ENCODE results near the gene MAPRE2.

Gene MAPRE2

DNA sequence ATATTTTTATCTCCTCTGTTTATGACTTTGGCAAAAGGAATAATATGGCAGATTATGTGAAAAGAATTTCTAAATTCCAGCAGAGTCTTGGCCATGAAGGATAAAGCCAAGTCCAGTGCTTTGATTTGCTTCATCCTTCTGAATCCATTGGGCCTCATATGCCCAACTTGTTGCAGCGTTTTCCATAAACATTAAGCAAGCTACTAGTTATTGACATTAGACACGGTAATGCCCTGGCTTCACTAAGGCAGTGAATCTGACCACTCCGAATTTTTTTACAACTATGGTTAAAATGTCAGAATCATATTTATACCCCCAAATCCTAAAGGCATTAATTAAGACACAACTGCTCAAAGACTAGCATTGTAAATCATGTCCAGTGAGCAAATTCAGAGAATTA is 79.8 kb downstream of the MAPRE2 start:
- no peak overlapping the region for H3K4me3 ChIP-seq (ENCODE audit: low read length)
- TF ChIP-seq, protein P1, sequence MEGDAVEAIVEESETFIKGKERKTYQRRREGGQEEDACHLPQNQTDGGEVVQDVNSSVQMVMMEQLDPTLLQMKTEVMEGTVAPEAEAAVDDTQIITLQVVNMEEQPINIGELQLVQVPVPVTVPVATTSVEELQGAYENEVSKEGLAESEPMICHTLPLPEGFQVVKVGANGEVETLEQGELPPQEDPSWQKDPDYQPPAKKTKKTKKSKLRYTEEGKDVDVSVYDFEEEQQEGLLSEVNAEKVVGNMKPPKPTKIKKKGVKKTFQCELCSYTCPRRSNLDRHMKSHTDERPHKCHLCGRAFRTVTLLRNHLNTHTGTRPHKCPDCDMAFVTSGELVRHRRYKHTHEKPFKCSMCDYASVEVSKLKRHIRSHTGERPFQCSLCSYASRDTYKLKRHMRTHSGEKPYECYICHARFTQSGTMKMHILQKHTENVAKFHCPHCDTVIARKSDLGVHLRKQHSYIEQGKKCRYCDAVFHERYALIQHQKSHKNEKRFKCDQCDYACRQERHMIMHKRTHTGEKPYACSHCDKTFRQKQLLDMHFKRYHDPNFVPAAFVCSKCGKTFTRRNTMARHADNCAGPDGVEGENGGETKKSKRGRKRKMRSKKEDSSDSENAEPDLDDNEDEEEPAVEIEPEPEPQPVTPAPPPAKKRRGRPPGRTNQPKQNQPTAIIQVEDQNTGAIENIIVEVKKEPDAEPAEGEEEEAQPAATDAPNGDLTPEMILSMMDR (conservative IDR thresholded peaks at IDR 0.05; ENCODE audit: low read depth, low read length), result no peak
- DNase-seq (ENCODE audit: low read depth), result no peak

DNA sequence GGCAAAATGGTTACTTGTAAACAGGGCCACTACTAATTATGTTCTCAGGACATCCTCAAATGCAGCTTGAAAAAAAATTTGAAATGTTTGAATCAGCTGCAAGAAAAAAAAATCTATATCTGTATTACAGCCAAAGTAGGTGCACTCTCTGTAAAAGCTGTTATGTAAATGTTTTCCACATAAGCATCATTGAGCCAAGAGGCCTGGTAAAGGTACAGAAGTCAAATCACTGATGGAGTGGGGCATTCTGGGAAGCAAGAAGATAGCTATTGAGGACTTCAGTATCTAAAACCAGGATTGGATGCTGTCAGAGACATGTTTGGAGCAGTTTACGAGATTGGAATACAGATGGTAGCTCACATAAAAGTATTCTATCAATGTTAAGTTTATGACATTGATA is 80.3 kb downstream of the MAPRE2 start:
- TF ChIP-seq, protein P1 (conservative IDR thresholded peaks at IDR 0.05; ENCODE audit: low read depth, low read length), result no peak
- DNase-seq (ENCODE audit: low read depth), result no peak

DNA sequence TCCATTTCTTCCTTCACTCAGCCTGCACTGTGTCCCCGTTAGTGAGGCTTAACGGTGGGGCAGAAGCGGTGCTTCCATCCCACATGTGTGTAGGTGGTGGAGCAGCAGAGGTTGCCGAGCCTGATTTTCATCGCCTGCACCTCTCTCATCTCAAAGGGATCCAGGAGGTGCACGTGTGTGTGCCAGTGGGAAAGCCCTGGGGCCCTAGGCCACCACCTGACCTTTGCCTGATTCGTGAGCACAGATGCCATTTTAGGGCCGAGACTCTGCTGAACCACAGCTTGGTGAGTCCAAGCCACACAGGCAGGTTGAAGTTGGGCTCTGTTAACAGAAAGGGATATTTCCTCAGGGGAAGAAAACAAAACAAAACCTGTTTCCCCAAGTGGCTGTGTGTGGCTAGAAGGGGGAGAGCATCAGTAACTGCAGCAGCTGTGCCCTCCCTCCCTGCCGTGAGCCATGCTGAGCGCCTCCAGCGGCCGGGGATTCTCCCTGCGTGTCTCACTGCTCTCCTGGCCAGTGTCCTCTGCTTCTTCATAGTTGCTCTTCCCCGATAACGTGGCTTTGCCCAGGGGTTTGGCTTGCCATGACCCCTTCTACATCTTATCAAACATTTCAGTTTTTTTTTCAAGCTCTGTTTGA is 81.5 kb downstream of the MAPRE2 start:
- DNase-seq (ENCODE audit: low read depth), result no peak
- TF ChIP-seq, protein P1 (conservative IDR thresholded peaks at IDR 0.05; ENCODE audit: low read depth, low read length), result no peak
- H3K4me3 ChIP-seq (ENCODE audit: low read length), result no peak overlapping the region

More for the DNA sequence above, 80.3 kb downstream of the MAPRE2 start:
- H3K4me3 ChIP-seq (ENCODE audit: low read length), result no peak overlapping the region

DNA sequence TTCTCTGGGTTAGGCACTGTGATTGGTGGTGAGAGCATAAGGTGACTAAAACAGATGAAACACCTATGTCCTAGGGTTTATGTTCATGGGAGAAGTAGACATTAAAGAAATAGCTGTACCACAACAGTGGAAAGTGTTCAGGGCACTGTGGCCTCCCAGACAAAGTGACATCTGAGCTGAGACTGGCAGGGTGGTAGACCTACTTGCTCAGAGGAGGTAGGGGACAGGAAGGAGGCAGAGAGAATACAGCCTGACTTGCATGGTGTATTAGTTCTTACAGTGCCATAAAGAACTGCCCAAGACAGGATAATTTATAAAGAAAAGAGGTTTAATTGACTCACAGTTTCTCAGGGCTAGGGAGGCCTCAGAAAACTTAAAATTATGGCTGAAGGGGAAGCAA is 82.6 kb downstream of the MAPRE2 start:
- DNase-seq (ENCODE audit: low read depth), result no peak
- TF ChIP-seq, protein P1 (conservative IDR thresholded peaks at IDR 0.05; ENCODE audit: low read depth, low read length), result no peak
- H3K4me3 ChIP-seq (ENCODE audit: low read length), result no peak overlapping the region

DNA sequence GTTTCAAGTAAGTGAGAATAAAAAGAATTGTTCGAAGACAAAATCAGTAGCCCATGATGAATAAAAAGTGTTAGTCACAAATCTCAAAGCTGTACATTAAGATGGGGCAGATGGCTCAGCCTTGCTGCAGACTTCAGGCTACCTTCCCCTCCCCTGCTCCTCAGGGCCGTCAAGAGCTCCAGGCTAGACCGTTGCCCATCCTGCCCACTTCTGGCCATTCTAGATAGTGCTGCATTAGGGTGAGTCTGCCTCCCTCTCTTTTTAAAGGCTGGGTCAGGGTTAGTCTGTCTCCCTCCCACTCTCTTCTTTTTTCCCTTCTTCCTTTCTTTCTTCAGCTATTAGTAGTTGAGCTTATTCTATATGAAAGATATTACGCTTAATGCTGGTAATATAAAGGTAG is 86.0 kb downstream of the MAPRE2 start:
- no peak for DNase-seq (ENCODE audit: low read depth)
- TF ChIP-seq, protein P1 (conservative IDR thresholded peaks at IDR 0.05; ENCODE audit: low read depth, low read length), result peak; percentile 30
- H3K4me3 ChIP-seq (ENCODE audit: low read length), result no peak overlapping the region

DNA sequence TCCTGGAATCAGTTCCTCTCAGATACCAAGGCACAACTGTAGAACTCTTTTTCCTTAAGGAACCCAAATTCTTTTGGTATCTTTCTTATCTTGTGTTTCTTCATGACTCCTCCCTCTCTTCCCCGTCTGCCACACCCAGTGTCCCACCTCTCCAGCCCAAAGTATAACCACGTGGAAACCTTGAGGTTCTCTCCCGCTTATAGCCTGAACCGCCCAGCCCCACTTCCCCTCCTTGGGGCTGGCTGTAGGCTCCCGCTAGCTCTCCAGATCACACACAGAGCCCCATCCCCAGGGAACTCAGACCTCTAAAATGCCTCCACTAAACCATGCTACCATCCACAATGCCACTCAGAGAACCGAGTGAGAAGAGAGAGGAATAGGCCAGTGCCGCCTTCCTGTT is 87.5 kb downstream of the MAPRE2 start:
- TF ChIP-seq, protein P1 (conservative IDR thresholded peaks at IDR 0.05; ENCODE audit: low read depth, low read length), result no peak
- H3K4me3 ChIP-seq (ENCODE audit: low read length), result no peak overlapping the region
- no peak for DNase-seq (ENCODE audit: low read depth)

DNA sequence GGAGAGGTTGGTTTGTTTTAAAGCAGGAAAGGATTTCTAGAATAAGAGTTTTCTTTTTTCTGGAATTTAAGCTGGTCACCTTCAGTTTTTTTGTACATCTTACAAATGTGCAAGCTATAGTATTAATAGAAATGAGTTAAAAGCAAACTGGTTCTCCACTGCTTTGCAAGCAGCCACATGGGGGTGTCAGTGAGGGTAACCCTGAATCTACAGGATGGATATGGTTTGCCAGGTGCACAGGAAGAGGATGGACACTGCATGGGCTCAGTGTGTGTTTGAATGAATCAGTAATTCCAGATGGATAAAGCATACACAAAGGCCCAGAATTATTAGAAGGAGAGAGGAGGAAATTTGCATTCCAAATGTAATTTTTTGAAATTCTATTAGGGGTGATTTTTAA is 89.0 kb downstream of the MAPRE2 start:
- TF ChIP-seq, protein P1 (conservative IDR thresholded peaks at IDR 0.05; ENCODE audit: low read depth, low read length), result no peak
- no peak overlapping the region for H3K4me3 ChIP-seq (ENCODE audit: low read length)
- no peak for DNase-seq (ENCODE audit: low read depth)

All from retinal pigment epithelial cell (primary cell).